HG03060 (cell line): ENCODE results near the gene STRN4.
"Not testable (repeated sequence)": the region's sequence is repeated elsewhere in the genome, so short reads cannot be mapped to it uniquely, and the experiment has no call there.

Experiments used
- ATAC-seq: cut with Tn5 transposase; IDR thresholded peaks from one replicate; pipeline ENCODE4 v1.9.1; 2021; ENCODE audit warnings: low read depth, moderate number of reproducible peaks; ENCODE audit not compliant: unreplicated experiment

STRN4 gene

GRCh38 chr19:46715975-46716671 is 30.1 kb downstream of the STRN4 start:
- no peak for ATAC-seq

- no peak for ATAC-seq
These were observed 30.7 kb downstream of the STRN4 start for GRCh38 chr19:46715620-46715974.

GRCh38 chr19:46714444-46715106 is 31.7 kb downstream of the STRN4 start:
- ATAC-seq: no peak

- ATAC-seq: no peak
These were observed 32.3 kb downstream of the STRN4 start for GRCh38 chr19:46713781-46714443.

GRCh38 chr19:46712768-46713338 is 33.4 kb downstream of the STRN4 start:
- not testable (repeated sequence) for ATAC-seq

- ATAC-seq: no peak
These were observed 35.6 kb downstream of the STRN4 start for GRCh38 chr19:46710687-46711086.

GRCh38 chr19:46704379-46705076 is 41.7 kb downstream of the STRN4 start:
- no peak for ATAC-seq

- no peak for ATAC-seq
These were observed 45.5 kb downstream of the STRN4 start for GRCh38 chr19:46700704-46701103.

GRCh38 chr19:46698395-46699321 is 47.6 kb downstream of the STRN4 start:
- no peak for ATAC-seq

GRCh38 chr19:46697204-46697960 is 48.9 kb downstream of the STRN4 start:
- ATAC-seq: no peak

GRCh38 chr19:46696866-46697203 is 49.4 kb downstream of the STRN4 start:
- ATAC-seq: no peak

- ATAC-seq: no peak
These were observed 50.2 kb downstream of the STRN4 start for GRCh38 chr19:46696052-46696451.

- ATAC-seq: no peak
These were observed 52.5 kb downstream of the STRN4 start for GRCh38 chr19:46693760-46694159.

- ATAC-seq: no peak
These were observed 53.1 kb downstream of the STRN4 start for GRCh38 chr19:46692918-46693722.

GRCh38 chr19:46691948-46692347 is 54.3 kb downstream of the STRN4 start:
- no peak for ATAC-seq

GRCh38 chr19:46691104-46691503 is 55.1 kb downstream of the STRN4 start:
- ATAC-seq: no peak

- ATAC-seq: no peak
These were observed 56.9 kb downstream of the STRN4 start for GRCh38 chr19:46689358-46689757.

GRCh38 chr19:46687438-46688145 is 58.7 kb downstream of the STRN4 start:
- no peak for ATAC-seq
